NCI-H2081 treated with DMSO at 0.1 percent for 48 hours (cell line): ENCODE results near the gene AP3S2.
"Not testable (repeated sequence)": the region's sequence is repeated elsewhere in the genome, so short reads cannot be mapped to it uniquely, and the experiment has no call there.

Source experiments
- DNase-seq: peaks from one replicate; lab custom pipeline; 2025; lab: John Stamatoyannopoulos, UW

Gene AP3S2

DNA sequence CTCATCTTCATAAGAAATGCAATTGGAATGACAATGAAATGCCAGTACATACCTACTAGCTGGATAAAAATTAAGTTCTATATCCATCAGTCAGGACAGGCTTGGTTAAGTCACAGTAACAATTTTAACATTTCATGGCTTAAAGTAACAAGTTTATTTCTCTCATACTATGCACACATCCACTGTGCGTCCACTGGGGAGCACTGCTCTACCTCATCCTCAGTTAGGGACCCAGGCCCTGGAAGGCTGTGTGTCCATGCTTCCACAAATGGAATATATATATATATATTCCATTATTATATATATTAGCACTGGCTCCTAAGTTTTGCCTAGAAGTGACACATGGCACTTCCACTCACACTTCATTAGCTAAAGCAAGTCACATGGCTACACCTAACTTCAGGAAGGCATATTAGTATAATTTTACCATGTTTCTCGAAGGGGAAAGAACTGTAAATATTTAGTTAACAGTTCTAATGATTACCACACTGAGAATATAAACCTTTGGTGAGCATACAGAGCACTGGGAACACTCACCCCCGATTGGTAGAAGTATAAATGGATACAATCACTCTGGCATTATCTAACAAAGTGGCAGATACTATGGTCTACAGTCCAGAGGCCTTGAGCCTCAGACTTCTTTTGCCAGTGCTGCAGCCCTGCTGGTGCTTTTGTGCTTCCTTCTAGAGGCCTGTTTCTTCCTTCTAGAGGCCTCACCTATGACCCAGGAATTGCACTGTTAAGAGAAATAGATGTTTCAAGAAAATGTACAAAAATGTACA is 28.6 kb downstream of the AP3S2 start:
- DNase-seq, result no peak

DNA sequence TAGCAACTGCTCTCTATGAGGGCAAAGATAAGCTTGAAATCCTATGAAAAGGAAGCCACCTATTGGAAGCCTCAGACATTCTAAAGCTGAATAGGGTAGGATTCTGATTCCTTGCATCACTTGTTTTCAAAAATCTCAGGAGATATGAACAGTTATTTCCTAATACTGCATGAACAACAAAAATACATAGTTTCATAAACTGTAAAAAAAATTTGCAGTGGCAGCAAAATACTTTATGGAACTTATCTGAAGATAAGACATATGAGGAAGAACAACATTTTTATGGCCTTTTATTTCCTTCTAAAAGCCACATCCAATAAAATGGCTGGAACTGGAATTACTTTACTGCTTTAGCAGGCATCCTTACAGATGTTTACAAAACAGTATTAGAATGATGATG is 29.9 kb downstream of the AP3S2 start:
- DNase-seq, result no peak

DNA sequence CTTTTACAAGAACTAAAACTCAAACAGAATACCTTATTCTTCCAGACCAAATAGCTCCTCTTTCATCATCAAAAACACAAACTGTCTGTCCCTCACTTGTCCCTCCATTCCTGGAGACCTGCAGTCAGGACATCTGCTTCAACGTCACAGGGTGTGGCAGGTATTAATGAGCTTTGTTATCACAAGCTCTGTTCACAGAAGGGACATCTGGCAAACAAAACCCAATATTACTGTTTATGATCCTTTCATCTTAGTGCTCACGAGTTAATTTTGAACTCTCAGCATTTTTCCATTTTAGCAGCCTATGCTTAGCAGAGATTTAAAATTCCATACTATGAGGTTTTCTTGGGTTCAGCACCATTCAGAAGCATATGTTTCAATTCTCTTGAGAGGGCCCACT is 32.9 kb downstream of the AP3S2 start:
- no peak for DNase-seq

DNA sequence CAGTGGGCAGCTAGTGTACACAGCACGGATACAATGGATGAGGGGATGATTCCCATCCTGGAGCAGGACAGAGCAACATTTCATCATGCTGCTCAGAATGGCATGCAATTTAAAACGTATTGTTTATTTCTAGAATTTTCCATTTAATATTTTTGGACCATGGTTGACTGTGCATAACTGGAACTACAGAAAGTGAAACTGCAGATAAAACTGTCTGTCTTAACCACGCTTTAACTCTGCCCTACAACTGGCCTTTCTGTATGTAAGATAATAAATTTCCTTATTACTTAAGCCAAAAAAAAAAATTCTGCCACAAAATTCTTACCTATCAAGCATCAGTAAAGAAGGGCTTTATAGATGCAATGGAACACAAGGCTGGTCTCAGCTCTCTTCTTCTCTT is 33.4 kb downstream of the AP3S2 start:
- DNase-seq, result no peak

DNA sequence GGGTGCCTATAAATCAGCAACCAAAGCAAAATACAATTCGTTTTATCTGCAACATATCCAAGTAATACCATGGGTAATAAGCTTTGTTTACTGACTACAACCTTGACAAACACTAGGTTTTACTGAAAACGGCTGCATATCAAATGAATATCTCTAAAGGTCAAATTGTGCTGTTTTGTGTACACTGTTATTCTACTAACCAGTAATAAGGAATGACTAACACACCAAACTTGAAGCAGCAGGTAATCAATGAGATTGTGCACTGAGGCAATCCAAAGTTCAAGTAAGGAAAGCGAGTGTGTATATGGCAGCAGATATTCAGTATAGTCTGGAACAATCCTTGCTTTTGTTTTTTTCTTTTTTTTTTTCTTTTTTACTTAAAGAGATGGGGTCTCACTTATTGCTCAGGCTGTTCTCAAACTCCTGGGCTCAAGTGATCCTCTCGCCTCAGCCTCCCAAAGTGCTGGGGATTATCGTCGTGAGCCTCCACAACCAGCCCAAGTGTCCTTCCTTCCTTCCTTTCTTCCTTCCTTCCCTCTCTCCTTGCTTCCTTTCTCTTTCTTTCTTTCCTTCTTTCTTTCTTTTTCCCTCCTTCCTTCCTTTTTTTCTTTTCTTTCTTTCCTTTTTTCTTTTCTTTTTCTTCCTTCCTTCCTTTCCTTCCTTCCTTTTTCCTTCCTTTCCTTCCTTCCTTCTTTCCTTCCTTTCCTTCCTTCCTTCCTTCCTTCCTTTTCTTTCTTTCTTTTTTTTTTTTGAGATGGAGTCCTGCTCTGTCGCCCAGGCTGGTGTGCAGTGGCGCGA is 34.9 kb downstream of the AP3S2 start:
- DNase-seq, result no peak

DNA sequence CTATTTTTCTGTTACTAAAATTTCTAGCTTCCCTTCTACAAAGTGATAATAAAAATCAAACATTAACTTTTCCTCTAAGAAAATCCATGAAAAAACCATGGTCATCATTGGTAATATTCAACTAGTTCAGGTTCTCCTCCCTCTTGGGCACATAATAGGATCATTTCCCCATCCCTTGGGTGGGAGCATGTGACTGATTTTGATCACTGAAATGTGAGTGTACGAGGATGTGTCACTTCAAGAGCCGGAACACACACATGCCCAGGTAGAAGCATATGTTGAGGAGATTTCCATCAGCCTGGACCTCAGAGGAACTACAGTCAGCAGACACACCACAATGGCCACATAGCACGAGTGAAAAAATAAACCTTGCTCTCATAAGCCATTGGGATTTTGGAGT is 36.1 kb downstream of the AP3S2 start:
- DNase-seq, result no peak

DNA sequence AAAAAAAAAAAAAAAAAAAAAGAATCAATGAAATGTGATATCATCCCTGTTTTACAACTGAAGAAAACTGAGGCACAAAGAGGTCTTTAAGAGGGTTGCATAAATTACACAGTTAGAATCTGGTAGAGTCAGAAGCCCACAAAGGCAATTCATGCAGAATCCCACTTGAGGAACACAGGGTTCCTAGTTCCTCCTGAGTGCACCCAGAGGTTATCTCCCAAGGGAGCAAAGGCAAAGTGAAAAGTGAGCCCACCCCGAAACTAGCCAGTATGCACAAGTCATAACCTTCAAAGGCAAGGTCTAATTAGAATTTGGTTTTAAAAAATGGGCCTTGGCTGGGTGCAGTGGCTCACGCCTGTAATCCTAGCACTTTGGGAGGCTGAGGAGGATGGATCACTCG is 37.8 kb downstream of the AP3S2 start:
- DNase-seq, result no peak

DNA sequence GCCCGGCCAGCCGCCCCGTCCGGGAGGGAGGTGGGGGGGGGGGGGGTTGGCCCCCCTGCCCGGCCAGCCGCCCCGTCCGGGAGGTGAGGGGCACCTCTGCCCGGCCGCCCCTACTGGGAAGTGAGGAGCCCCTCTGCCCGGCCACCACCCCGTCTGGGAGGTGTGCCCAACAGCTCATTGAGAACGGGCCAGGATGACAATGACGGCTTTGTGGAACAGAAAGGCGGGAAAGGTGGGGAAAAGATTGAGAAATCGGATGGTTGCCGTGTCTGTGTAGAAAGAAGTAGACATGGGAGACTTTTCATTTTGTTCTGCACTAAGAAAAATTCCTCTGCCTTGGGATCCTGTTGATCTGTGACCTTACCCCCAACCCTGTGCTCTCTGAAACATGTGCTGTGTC is 38.9 kb downstream of the AP3S2 start:
- not testable (repeated sequence) for DNase-seq

DNA sequence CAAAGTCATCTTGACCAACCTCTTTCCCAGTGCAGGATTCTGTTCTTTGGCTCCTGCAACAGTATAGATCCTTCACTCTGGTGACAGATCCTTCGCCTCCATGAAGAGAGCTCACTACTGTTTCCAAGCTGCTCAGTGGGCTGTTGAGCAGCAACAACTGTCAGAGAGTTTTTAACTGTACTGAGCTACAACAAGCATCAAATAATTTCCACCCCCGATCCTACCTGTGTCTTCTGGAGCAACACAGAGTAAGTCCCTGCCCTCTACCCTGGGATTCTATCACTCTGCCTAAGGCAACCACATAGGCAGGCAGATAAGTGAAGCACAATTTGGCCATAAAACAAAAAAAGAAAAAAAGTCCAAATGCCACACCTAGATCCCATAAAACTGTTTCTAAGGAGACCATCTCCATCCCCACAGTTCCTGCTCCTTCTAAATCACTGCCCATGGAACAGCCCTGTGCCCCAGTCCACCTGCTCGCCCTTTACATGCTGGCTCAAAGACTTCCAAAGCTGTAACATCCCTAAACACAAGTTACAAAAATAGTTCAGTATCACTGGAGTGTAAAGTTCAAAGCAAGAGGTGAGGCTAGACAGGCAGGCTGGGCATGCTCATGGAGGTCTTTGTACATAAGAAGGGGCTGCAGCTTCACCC is 41.3 kb downstream of the AP3S2 start:
- DNase-seq, result no peak

DNA sequence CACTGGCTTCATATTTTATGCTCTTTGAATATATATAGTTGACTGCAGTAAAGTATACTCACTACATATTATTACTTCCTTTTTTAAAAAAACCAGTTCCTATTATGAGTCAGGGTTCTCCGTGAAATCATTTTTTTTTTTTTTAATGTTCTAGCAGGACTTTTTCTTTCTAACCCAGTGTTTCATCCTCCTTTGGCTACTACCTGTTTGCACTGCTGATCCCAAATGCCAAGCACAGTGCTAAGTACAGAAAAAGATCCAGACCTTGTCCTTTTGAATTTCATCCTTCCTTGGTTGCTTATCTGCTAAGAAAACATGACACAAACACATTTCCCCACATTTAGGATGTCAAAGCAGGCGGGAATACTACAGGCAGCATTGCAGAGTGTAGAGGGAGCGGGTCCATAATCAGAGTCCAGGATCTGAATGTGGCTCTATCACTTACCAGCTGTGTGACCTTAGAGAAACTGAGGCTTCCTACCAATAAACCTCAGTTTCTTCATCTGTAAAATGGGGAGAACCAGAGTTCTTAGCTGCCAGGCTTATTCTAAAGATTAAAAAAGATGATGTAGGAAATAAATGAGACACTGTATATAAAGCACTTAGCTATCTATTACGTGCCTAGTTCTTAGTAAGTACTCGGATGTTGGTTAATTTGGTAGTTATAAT is 42.0 kb downstream of the AP3S2 start:
- DNase-seq, result no peak

DNA sequence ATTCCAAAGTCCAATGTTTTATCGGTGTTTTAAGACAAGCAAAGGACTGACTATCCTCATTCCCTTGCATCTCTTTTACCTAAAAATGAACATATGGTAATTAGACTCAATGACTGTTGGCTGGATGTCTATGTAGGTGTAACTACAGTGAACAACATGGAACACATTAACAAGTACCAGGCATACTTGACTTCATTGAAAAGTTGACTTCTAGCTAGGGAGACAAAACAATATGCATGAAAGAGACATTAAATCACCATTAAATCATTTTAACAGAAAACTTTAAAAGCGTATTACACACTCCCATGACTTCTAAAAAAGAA is 44.9 kb downstream of the AP3S2 start:
- no peak for DNase-seq

DNA sequence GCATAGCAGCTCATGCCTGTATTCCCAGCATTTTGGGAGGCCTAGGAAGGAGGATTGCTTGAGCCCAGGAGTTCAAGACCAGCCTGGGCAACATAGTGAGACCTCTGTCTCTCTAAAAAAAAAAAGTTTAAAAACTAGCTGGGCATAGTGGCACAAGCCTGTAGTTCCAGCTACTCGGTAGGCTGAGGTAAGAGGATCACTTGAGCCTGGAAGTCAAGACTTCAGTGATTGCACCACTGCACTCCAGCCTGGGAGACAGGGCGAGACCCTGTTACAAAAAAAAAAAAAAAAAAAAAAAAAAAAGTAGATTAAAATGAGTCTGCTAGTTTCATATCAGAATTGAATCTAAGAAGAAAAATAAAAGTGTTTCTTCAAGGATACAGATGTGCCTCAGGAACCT is 46.7 kb downstream of the AP3S2 start:
- DNase-seq, result no peak

DNA sequence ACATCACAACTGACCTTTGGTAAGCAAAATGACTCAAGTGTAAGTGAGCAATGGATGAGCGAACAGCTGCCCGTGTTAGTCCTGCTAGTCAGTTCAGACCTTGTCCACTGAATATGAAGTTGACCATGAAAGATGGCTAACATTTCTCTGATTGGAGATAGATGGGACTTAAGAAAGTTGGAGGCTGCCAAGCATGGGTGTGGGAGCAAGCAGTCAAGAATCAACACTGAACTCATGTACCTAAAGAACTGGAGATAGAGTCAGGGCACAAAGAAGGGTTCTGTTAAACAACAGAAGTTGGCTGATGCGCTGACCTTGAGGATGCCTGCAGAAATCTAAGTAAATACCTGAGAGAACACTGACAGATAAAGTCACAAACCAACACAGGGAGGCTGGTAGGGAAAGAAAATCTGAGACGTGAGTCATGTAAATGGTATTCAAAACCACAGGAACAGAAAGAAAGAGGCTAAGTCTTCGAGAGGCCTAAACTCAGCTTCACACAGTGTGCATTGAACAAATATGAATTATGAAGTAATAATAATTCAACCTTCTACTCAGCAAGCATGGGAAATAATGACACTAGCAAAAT is 48.4 kb downstream of the AP3S2 start:
- DNase-seq, result no peak

DNA sequence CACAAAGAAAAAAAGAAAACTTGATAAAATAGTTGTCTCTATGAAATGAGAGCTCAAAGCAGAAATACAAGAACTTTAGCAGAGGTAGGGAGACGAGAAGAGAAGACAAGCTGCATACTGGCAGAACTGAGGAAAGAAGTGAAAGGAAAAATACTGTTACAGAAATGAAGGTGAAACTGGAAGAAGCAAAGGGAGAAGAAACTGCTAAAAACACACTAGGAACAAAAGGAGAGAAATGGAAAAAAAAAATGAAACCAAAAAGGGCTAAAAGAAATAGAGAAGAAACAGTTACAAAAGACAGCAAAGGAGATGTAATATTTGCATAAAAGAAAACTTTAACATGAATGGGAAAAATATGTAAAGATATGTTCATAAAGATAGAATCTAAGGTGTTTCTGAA is 51.8 kb downstream of the AP3S2 start:
- no peak for DNase-seq

DNA sequence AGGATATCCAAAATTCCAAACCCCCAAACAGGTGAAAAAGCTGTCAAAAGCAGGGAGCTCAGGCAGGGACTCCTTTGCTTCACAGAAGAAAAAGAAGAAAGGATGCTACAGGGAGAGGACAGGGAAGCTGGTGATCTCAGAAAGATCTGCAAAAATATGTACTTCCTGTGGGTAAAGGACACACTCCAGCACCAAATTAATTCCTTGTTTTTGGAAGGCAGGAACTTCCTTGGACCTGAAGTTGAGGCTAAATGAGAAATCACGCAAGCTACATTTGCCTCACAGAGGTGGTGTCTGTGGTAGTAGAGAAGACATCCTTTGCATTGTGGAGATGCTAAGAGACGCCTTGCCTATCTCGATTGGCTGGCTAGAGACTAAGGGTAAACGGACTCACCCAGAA is 52.5 kb downstream of the AP3S2 start:
- no peak for DNase-seq

DNA sequence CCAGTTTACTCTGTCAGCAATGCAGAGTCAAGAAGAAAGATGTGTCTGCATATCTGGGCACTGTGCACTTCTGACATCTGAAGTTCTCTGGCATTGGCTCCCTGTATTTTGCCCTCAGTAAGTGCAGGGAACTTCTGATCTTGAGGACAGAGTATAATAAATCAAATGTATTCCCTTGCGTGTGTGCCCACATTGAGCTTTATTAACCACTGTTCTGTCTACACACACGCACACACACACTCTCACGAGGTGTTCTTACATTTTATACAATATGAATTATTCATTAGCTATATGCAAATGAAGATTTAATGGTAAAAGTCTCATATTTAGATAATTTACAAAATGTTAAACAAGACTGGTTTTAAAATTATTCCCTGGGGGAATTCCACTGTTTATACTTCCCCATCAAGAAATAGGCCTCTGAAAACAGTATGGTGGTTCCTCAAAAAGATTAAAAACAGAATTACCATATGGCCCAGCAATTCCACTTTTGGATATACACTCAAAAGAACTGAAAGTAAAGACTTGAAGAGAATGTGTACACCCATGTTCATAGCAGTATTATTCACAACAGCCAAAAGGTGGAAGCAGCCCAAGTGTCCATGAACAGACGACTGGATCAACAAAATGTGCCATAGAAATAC is 54.5 kb downstream of the AP3S2 start:
- no peak for DNase-seq

DNA sequence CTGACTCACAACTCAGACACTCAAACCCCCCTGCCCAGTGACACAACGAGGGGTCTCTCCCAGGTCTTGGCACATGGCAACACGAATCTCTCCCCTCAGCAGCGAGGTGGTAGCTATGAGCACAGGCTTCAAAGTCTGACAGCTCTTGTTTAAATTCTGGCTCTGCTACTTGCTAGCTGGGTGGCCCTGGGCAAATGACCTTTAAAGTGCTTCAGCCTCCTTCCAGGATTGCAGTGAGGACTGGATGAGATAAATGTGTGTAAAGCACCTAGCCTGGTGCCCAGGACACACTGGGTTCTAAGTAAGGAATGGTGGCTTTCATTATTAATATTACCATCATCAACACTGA is 56.0 kb downstream of the AP3S2 start:
- DNase-seq, result no peak

DNA sequence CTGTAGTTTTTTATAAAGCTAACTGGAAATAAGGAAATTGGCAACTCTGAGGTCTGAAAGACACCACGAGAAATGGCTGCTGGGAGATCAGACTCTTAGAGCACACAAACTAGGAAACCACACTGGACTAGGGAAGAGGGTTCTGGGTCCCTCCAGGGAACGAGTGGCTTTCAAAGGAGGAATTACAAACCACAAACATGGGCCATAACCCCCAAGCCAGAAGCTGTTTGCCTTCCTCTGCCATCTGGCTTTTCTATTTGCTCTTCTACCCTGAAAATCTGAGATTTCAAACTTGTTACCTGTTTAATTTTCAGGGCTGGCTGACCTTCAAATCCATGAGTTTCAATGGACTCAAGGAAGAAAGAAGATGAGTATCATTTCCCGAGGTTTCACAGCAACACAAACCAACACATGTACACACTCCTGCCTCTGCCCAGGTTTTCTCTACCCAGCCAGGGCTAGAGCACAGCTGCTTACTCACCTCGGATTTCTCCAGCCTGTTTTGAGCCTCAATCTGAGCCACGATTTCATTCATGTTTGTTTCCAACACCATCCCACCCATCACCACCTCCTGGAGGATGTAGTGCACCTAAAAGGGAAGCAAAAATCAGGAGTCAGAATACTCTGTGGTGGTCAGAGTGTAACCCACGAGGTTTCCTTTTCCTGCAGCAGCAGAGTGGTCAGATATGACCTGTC is 56.5 kb downstream of the AP3S2 start:
- DNase-seq, result no peak

DNA sequence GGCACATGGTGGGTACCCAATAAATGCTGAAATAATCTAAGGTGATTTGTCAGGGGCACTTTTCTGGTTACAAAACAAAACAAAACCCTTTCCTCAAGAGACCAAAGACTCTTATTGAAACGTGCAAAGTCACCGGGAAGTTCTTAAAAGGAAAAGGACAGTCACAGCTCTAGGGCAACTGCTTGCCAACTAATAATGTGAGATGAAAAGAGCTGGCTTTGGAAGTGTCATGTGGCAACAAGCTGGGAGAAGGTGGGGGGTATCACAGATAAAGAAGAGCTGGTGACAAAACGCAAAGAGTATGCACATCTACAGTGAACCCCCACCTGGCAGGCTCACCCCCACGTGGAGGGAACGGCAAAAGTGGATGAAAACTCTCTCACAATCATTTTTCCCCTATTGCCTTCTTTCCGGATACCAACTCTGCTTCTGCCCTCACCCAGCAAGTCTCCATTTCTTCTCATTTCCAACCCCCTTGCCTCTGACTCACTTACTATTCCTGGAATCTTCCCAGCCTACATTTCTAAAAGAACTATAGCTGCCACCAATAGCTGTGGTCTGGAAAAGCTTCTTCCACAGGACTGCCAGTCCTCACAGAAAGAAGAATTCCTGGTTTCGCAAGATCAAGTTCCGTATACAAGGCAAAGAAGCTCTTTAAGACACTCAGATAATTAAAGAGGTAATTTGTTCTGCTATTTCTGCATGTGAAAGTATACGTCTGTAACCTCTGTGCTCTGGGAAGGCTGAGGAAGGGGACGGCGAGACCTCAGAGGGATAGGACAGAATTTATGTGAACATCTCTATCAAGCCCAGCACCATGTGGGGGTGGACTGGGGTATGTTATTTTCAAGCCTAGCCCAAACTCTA is 57.3 kb downstream of the AP3S2 start:
- no peak for DNase-seq

DNA sequence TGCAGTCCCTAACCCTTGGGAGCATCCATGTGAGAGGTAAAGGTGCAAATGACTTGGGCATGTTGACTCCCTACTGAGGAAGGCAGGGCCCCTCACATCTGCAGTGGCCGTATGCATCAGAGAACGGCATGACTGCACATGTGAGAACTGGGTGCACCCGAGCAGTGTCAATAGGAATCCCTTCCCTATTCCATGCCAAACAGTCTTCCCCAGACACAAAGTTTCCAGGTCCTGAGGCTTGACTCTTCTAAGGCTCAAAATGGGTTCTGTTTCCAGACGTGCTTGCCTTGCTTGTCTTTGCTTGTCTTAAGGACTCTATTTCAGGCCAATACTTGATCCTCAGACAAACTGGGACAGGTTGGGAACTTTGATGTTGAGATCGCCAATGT is 58.6 kb downstream of the AP3S2 start:
- no peak for DNase-seq
